Type B pancreatic cell (in vitro differentiated cells): ENCODE data around the gene NHLRC2. TPM values are rescaled to one million over a fixed set of nuclear protein-coding genes. Genes with fewer than 3 reads are reported as not detected.

ENCODE experiments used
- DNase-seq: peaks from one replicate; pipeline ENCODE4 v3.0.0; 2021; ENCODE audit warnings: mixed read lengths; ENCODE audit not compliant: unreplicated experiment; ENCODE audit errors: extremely low spot score
- H3K27ac Mint-ChIP-seq: 2 replicates; pipeline ENCODE4 v1.8.0; 2021; ENCODE audit warnings: mild to moderate bottlenecking, mixed read lengths
- H3K27me3 Mint-ChIP-seq: 2 replicates; pipeline ENCODE4 v1.8.0; 2021; ENCODE audit warnings: mixed read lengths
- H3K36me3 Mint-ChIP-seq: 2 replicates; pipeline ENCODE4 v1.8.0; 2021; ENCODE audit warnings: mixed read lengths
- H3K4me1 Mint-ChIP-seq: one replicate; pipeline ENCODE4 v1.8.0; 2021; ENCODE audit warnings: mixed read lengths; ENCODE audit not compliant: unreplicated experiment
- H3K4me3 Mint-ChIP-seq: 2 replicates; pipeline ENCODE4 v1.8.0; 2021; ENCODE audit warnings: mild to moderate bottlenecking, mixed read lengths
- H3K9me3 Mint-ChIP-seq: 2 replicates; pipeline ENCODE4 v1.8.0; 2021; ENCODE audit warnings: mixed read lengths
- CTCF ChIP-seq: fragments of 200-600 bp; sonication (generic); conservative IDR thresholded peaks from 2 replicates; pipeline ENCODE4 v1.5.0; 2021; ENCODE audit warnings: antibody characterized with exemption, mild to moderate bottlenecking
- total RNA-seq: library from RNA; stranded (reverse); gene quantifications from 2 replicates; pipeline ENCODE4 v1.2.1, GENCODE V29; 2021; ENCODE audit warnings: low replicate concordance

NHLRC2 gene
- total RNA-seq, 1 donor from 2014 or later: 42.2 TPM

DNA sequence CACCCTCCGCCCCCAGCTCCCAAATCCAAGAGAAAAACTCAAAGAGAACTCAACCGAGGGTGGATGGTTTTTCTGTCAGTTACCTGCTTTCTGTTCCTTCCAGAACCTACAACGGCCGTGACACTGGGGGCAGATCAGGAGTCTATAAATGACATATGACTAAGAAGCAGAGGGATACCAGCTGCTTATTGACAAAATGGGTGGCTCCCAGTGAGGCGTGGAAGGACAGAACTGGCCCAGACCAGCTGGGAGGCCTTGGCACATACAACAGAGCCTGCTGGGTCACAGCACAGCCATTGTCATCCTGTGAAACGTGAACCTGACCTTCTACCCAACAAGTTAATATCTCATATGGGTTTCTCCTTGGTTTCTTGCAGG lies 104.9 kb downstream of the NHLRC2 start:
- H3K27ac Mint-ChIP-seq: peak overlapping the region; percentile 77
- TF ChIP-seq CTCF: no peak
- peaks cover 35% of the 10 kb centered on the region for H3K4me1 Mint-ChIP-seq
- DNase-seq: no peak
- H3K4me3 Mint-ChIP-seq: no peak overlapping the region
- H3K9me3 Mint-ChIP-seq: no peaks in the 10 kb centered on the region
- no peaks in the 10 kb centered on the region for H3K27me3 Mint-ChIP-seq
- no peaks in the 10 kb centered on the region for H3K36me3 Mint-ChIP-seq

DNA sequence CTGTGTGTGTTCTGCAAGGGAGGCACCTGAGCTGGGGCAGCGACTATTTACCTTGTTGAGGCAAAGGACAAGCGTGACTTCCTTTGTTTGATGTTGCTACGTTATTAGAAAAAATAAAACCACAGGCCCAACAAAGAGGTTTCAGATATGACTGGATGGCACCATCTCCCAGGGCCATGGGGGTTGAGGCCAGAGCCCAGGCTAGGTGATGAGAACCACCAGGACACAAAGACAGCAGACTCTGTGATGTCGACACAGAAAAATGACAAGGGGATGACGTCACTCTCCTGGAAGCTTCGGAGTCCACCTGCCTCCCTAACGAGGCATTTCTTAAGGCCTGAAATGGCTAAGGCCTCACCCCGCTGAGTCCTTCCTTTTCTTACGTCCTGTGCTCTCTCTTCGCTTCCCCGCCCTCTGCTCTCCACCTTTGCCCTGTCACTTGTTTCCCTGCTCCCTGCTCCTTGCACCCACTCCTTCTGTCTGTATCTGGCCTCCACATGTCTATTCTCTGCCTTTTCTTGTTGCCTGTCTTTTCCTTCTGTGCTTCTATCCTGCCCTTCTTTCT lies 106.2 kb downstream of the NHLRC2 start:
- Mint-ChIP-seq H3K27me3 (no peaks in the 10 kb centered on the region), H3K9me3 (no peaks in the 10 kb centered on the region), H3K4me3 (peak overlapping the region; percentile 38), H3K4me1 (peaks cover 29% of the 10 kb centered on the region), H3K36me3 (no peaks in the 10 kb centered on the region), H3K27ac (peak overlapping the region; percentile 78)
- TF ChIP-seq CTCF: no peak
- DNase-seq: no peak

GRCh38 chr10:113961182-113962031 lies 106.9 kb downstream of the NHLRC2 start:
- Mint-ChIP-seq H3K27me3 (no peaks in the 10 kb centered on the region), H3K36me3 (no peaks in the 10 kb centered on the region), H3K27ac (peak overlapping the region; percentile 78), H3K4me1 (peaks cover 29% of the 10 kb centered on the region), H3K4me3 (peak overlapping the region; percentile 38), H3K9me3 (no peaks in the 10 kb centered on the region)
- TF ChIP-seq CTCF: no peak
- no peak for DNase-seq

DNA sequence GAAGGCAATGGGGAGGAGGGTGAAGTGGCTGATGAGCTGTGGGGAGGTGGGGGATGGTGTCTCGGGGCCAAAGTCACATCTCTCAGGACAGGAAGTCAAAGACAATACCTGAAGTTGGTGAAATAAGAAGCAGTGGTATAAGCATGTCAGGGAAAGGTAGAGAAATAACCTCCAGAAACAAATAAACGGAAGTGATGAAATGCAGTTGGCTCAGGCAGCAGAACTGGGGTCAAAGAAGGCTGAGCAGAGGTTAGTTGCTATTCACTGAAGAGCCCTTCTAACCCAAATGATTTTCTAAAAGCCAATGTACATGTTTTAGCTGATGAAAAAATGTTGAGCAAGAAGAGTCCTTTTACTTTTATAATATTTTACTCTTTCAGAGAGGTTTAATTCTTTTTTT lies 110.6 kb downstream of the NHLRC2 start:
- Mint-ChIP-seq H3K36me3 (no peaks in the 10 kb centered on the region), H3K4me1 (peaks cover 8% of the 10 kb centered on the region), H3K27ac (no peak overlapping the region), H3K4me3 (no peak overlapping the region), H3K27me3 (no peaks in the 10 kb centered on the region), H3K9me3 (no peaks in the 10 kb centered on the region)
- TF ChIP-seq CTCF: no peak
- no peak for DNase-seq

DNA sequence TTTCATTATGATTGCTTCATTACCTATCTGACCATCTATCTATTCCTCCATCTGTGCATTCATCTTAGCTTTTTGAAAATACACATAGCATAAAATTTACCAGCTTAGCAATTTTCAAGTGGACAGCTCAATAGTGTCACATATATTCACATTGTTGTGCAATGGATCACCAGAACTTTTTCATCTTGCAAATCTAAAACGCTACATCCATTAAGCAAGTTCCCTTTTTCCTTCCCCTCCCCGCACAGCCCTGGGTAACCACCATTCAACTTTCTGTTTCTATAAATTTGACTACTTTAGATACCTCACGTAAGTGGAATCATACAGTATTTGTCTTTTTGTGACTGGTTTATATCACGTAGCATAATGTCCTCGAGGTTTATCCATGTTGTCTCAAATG lies 111.2 kb downstream of the NHLRC2 start:
- Mint-ChIP-seq H3K4me1 (peaks cover 5% of the 10 kb centered on the region), H3K27ac (no peak overlapping the region), H3K9me3 (no peaks in the 10 kb centered on the region), H3K36me3 (no peaks in the 10 kb centered on the region), H3K4me3 (no peak overlapping the region), H3K27me3 (no peaks in the 10 kb centered on the region)
- DNase-seq: no peak
- TF ChIP-seq CTCF: no peak

Other genes with a start within 250 kb of the NHLRC2 start
- gene NRAP, start 190.6 kb upstream of the NHLRC2 start, total RNA-seq: 0.05 TPM in 1 of 2 replicates, not detected in the other
- 27.5 and 37.8 TPM in 2 replicates for gene CASP7, start 174.7 kb upstream of the NHLRC2 start, total RNA-seq
- 0.12 and 0.45 TPM in 2 replicates for gene PLEKHS1, start 103.0 kb upstream of the NHLRC2 start, total RNA-seq
- gene DCLRE1A, start 579 bp upstream of the NHLRC2 start, total RNA-seq: 7.3 and 9.2 TPM in 2 replicates
- 1.4 and 2.0 TPM in 2 replicates for gene ADRB1, start 189.2 kb downstream of the NHLRC2 start, total RNA-seq